Stimulated activated CD8-positive, alpha-beta memory T cell treated with anti-CD3 and anti-CD28 coated beads, Interleukin-15, amount 100 ng/mL, for 48 hours (primary cell): ENCODE measurements around the gene ATP10B.
"Not testable (repeated sequence)": the region's sequence is repeated elsewhere in the genome, so short reads cannot be mapped to it uniquely, and the experiment has no call there.

ENCODE experiments used
- DNase-seq, 2 donors: peaks; one replicate each; pipeline ENCODE4 v3.0.0-alpha.2; 2020; ENCODE audit warnings: low read depth in 2 of 2

Gene ATP10B

DNA sequence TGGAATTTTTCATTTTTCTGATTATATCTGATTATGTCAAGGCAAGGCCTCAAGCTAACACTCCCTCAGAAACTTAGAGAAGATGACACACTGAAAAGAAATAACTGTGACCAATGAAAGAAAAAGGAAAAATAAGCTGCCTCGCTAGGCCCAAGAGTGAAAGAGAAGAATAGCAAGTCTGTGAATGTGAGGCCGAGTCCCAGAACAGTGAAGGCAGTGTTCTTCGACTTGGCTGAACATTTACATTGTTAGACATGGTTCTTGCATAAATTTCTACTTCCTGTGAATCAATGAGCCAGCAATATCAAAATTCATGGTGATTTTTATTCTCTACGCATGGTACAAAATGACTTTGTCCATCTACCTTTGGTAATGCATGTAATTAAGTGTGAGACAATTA is at the start of gene ATP10B:
TSS of gene ATP10B (minus strand) at position 163 of the 400 bp plus-strand sequence. CDS start 164,137 bp downstream, outside the sequence.
- no peak for DNase-seq

GRCh38 chr5:160901656-160902055 is 49.6 kb upstream of the ATP10B start:
- DNase-seq = no peak

DNA sequence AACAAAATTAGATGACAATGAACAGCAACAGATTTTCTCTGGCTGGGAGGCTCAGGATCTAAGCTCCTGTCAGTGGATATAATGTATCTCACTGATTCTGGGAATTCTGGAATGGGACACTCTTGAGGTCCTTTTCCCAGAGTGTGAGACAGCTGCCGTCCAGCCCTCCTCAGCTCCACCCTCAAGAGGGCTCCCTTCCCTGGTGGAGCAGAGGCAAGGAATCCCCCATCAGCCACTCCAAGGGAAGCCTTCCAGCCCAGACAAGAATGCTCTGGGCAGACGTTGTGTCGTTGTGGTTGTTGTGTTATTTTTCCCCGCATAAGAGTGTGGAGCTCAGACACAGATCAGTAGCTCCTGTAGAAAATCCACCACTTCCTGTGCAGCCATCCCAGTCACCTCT is 47.7 kb upstream of the ATP10B start:
- DNase-seq = no peak

DNA sequence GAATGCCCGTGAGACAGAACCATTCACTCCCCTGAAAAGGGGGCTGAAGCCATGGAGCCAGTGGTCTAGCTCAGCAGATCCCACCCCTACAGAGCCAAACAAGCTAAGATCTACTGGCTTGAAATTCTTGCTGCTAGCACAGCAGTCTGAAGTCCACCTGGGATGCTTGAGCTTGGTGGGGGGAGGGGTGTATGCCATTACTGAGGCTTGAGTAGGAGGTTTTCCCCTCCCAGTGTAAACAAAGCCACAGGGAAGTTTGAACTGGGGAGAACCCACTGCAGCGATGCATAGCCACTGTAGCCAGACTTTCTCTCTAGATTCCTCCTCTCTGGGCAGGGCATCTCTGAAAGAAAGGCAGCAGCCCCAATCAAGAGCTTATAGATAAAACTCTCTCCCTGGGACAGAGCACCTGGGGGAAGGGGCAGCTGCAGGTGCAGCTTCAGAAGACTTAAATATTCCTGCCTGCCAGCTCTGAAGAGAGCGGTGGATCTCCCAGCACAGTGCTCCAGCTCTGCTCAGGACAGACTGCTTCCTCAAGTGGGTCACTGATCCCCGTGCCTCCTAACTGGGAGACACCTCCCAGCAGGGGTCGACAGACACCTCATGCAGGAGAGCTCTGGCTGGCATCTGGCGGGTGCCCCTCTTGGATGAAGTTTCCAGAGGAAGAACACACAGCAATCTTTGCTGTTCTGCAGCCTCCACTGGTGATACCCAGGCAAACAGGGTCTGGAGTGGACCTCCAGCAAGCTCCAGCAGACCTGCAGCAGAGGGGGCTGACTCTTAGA is 41.4 kb upstream of the ATP10B start:
- DNase-seq = not testable (repeated sequence)

DNA sequence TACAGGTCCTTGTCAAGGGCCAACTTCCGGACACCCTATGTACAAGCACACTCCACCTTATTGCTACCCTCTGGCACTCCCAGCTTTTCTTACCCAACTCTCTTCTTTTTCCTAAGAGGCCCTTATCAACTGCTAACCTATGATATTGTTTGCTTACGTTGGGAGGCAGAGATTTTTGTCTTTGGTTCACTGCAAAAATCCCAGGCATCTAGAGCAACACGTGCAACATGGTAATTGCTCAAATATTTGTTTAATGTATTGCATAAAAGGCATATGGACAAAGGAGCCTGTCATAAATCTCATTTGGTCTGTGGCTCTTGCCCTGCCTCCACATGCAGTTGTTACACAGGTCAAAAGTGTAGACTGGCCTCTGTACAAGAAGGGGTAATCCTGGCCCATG is 35.8 kb upstream of the ATP10B start:
- no peak for DNase-seq

DNA sequence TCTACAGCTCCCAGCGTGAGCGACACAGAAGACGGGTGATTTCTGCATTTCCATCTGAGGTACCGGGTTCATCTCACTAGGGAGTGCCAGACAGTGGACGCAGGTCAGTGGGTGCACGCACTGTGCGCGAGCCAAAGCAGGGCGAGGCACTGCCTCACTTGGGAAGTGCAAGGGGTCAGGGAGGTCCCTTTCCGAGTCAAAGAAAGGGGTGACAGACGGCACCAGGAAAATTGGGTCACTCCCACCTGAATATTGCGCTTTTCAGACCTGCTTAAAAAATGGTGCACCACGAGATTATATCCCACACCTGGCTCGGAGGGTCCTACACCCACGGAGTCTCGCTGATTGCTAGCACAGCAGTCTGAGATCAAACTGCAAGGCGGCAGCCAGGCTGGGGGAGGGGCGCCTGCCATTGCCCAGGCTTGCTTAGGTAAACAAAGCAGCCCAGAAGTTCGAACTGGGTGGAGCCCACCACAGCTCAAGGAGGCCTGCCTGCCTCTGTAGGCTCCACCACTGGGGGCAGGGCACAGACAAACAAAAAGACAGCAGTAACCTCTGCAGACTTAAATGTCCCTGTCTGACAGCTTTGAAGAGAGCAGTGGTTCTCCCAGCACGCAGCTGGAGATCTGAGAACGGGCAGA is 21.7 kb upstream of the ATP10B start:
- DNase-seq = not testable (repeated sequence)

GRCh38 chr5:160869989-160870521 is 18.0 kb upstream of the ATP10B start:
- DNase-seq = no peak

- no peak for DNase-seq
Observed at GRCh38 chr5:160867976-160868375, 16.0 kb upstream of the ATP10B start.

- no peak for DNase-seq
Observed at GRCh38 chr5:160851451-160851850, 560 bp downstream of the ATP10B start.

GRCh38 chr5:160850421-160850820 is 1.6 kb downstream of the ATP10B start:
- no peak for DNase-seq

- DNase-seq = no peak
Observed at GRCh38 chr5:160847526-160848085, 4.4 kb downstream of the ATP10B start.

DNA sequence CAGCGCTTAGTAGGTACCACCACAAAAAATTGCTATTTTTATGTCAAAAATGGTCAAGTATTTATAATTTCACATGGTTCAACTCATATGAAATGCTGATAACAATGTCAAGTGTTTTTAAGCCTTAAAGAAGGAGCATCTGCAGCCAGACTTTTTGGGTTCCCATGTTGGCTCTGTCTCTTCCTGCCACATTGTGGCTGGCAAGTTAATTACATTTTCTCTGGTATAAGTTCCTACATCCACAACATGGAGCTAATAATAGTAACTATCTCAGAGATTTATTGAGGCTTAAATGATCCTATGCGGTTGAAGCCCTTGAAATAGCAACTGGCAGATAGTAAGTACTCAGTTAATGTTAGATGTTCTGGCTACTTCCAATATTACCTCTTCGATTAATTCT is 5.4 kb downstream of the ATP10B start:
- DNase-seq = no peak

- no peak for DNase-seq
Observed at GRCh38 chr5:160844177-160844576, 7.8 kb downstream of the ATP10B start.

GRCh38 chr5:160843240-160843639 is 8.8 kb downstream of the ATP10B start:
- DNase-seq = no peak

- DNase-seq = no peak
Observed at GRCh38 chr5:160837749-160838593, 14.0 kb downstream of the ATP10B start.

- no peak for DNase-seq
Observed at GRCh38 chr5:160837211-160837610, 14.8 kb downstream of the ATP10B start.

DNA sequence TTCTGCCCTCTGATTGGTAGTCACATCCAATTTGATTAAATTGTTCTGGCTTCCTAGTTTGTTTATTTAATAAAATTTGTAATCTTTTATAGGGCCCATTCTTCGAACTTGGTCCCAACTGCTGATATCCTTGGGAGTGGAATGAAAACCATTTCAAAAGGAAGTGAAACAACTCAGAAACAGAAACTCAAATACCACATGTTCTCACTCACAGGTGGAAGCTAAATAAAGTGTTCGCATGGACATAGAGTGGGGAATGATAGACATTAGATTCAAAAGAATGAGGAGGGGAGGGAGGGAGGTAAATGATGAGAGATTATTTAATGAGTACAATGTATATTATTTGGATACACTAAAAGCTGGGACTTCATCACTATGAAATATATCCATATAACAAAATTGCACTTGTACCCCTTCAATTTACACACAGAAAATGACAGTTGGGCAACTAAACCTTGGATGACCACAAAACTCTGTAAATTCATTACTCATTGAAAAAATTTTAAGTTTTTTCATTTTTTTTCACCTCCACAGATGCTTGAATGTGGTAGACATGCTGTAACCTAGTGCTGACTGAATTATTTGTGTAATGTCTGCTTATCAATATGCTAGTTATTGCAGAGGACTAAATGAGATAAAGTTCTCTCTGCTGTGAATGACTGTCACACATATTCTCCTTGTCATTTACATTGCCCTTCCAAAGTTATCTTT is 16.0 kb downstream of the ATP10B start:
- no peak for DNase-seq

DNA sequence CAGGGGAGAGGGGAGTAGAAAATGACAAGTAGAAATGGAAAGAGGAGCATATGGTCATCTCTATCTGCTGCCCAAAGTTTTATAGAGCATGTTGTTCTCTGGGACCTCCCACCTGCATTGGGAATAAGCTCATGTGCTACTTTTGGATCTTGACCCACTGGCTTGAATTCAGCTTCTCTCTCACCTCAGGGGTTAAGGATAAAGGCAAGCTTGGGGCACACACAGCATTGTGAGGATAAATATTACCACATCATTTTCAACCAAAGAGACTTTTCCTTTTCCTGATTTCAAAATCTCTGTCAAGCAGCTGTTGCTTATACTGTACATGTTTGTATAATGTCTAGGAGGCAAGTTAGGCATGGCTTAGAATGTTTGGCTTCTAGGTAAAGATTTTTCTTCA is 16.6 kb downstream of the ATP10B start:
- DNase-seq = no peak

GRCh38 chr5:160833806-160834205 is 18.2 kb downstream of the ATP10B start:
- no peak for DNase-seq

DNA sequence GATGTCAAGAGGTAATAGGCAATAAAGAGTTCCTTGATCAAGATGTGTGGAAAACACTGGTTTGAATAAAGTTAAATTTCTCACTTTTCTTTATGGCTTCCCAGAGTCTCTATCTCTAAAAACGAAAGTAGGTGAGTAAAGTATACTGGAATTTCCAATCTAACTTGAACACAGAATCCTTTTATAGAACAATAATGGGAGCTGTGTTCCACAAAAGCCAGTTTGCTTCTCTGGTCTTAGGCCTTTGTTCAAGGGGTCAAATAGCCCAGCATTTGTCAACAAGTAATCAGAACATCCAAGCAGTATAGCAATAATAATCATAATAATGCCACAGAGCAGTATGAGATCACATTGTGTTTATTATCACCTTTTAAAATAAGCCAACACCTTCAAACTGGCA is 20.2 kb downstream of the ATP10B start:
- no peak for DNase-seq

- no peak for DNase-seq
Observed at GRCh38 chr5:160824301-160825001, 27.6 kb downstream of the ATP10B start.
